Measurements from ENCODE around the gene ATP23.

ATP23 gene

DNA sequence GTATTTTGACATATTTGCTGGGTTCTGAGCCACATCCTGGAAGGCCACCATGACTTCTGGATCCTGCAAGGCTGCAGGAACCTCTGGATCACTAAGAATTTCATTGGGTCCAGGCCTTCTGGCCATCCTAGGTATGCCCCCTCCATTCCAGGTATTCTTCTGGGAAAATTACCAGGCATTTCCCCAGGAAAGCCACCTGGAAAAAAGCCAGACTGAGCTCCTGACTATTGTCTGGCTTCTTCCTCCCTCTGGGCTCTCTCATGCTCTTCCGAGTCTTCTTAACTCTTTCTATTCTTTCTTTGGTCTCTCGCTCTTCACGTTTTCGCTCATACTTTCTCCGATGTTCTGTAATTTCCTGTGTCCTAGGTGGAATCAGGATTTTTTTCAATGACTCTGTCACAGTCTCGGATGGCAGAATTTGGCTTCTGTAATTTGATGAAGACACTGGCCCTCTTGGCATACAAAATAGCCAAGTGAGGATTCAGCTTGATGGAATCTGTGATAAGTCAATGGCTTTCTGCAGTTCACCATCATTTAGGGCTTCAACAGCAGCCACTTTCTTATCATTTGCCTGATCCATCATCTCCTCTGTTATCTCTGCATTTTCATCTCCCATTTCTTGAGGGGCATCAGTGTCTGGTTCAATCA, 42.6 kb downstream of the ATP23 start:
- DNase-seq, result no peak

DNA sequence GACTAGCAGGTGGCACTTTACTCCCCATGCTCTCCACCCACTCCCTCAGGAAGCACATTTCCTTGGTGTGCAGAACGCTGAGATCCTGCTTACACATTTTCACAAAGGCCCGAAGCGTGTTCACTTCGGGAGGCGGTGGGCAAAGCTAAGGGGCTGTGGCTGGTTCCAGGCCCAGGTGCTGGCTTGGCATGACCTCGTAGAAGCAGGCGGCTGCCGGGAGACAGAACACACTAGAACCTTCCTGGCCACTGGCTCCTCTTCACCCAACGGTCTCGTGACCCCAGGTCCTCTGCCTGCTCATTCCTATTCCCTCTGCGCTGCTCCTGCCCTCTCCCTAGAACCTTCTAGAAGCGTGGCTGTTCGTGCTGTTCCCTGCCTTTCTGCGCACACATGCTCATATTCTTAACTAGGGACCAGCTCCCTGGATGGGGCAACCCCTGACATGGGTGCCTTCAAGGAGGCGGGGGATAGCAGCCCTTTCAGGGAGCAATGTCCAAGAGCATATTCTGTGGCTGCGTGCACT, 43.3 kb downstream of the ATP23 start:
- no peak for DNase-seq

DNA sequence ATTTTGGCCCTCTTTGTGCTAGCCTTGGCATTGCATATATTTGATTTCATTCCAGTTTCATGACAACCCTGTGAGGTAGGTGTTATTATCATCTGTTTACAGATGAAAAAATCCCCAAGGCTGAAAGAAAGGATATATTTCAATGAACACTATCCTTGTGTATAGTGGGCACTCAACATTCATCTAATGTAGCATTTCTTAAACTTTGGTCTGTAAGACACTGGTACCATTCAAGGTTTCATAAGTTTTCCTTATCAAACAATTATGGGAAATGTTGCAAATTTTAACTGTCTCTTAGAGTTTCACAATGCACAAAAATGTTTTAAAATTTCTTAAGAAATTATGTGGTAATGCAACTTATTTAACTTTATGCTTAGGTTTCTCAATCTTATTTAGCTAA, 44.3 kb downstream of the ATP23 start:
- DNase-seq, result no peak

DNA sequence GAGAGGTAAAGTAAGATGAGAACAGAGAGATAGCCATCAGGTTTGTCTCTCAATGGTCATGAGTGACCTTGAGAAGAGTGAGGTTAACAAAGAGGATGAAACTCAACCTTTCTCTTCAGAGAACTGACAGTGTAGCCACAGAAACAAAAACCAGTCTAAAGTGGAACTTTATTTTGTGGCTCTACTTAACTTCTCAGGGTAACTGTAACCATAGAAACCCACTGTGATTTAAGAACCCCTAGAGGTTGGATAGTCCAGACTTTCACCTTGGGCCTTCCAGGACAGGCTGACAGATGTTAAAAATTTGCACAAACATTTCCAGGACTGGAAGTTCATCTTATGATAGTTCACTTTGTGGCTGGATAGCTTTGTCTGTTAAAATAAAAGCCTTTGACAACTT, 48.5 kb downstream of the ATP23 start:
- DNase-seq, result no peak

DNA sequence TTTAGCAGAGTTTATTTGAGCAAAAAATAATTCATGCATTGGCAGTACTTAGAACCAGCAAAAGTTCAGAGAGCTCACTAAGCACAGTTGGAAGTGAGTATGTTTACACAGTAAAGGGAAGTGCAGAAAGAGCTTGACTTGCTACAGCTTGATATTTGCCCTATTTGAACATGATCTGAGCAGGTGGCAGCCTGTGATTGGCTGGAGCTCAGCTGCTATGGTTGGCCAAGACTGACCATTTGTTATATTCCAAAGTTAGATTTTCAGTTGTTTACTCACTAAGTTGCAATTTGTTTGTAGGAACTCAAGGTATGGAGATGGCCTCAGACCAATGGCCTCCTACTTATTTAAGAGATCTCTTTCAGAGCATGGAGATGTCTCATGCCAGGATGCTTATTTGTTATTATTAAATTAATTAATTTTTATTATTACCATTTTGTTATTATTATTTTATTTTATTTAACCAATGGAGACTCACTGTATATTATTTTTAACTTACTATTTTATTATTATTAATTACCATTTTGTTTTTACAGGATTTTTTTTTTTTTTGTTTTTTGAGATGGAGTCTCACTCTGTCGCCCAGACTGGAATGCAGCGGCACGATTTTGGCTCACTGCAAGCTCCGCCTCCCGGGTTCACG, 49.0 kb downstream of the ATP23 start:
- DNase-seq, result no peak

DNA sequence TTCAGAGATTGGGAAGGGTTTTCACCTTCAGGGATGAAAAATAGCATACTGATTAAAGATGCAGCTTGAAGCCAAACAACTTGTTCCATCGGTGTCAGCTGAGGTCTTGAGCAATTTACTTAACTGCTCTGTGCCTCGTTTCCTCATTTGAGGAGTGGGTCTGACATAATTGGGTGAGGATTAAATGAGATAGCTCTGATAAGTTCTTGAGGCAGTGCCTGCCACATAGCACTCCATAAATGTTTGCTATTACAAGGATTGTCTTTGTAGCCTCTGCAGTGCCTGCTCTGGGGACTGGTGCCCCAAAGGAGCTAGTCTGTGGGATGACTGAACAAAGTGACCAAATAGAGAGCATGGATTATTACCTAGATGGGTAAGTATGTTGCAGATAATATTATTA, 50.6 kb downstream of the ATP23 start:
- DNase-seq, result no peak

DNA sequence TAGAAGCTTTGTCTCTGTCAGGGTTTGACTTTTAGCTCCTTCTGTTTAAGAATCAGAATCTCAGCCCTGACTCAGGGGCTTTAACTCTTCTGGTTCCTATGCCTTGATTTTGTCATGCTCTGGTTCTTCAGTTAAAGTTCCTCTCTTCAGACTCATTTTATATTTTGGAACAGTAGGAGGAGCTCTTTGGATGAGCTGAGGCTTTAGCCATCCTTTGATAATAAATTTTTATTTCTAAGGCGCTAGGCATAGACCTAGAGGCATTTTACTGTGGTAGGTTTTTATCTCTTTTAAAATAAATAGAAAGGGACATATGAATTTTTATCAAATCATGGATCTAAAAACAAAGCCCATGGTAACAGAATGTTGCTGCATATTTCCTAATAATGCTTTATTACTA, 51.7 kb downstream of the ATP23 start:
- DNase-seq, result no peak

DNA sequence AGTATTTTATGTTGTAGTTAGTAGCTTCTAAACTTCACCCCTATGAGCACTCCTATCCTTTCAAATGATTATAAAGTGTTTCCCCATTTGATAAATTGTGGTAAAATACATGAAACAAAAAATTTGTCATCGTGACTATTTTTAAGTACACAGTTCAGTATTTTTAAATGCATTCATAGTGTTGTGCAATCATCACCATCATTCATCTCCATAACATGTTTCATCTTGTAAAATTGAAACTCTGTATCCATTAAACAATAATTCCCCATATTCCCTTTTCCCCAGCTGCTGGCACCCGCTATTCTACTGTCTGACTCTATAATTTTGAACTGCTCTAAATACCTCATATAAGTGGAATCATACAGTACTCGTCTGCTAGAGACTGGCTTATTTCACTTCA, 52.5 kb downstream of the ATP23 start:
- no peak for DNase-seq

DNA sequence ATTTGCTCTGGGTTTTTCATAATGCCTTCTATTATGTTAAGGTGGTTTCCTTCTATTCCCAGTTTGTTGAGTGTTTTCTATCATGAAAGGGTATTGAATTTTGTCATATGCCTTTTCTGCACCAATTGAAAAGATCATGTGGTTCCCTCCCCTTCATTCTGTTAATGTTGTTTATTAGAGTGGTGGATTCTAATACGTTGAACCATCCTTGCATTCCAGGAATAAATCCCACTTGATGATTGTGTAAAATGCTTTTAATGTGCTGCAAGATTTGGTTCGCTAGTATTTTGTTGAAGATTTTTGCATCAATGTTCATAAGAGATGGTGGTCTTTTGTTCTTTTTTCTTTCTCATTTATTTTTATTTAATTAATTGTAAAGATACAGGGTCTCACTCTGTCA, 55.2 kb downstream of the ATP23 start:
- no peak for DNase-seq

DNA sequence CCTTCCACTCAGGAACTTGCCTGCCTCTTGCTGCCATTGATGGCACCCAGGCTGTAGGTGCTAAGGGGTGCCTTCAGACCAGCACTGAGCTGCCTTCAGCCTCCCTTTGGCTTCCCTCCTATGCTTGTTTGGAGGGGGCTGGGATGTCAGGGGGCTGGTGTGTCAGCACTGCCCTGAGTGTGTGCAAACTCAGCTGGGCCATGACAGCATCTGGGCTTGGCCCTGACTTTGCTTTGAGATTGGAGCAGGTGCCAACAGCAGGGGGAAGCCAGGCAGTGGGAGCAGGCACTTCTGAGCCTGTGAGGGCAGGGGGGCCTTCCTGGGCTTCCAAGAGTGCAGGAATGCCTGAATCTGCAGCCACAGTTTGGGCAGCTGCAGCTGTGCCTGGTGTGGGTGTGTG, 56.9 kb downstream of the ATP23 start:
- DNase-seq, result no peak

DNA sequence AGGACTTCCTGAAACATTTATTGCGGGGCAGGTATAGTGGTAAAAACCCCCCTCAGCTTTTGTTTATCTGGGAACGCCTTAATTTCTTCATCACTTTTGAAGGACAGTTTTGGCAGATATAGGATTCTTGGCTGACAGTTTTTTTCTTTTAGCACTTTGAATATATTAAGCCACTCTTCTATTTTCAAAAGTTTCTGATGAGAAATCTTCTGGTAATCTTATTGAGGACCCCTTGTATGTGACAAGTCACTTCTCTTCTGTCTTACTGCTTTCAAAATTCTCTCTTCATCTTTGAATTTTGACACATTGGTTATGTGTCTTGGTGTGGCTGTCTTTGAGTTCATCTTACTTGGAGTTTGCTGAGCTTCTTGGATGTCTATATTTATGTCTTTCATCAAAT, 59.1 kb downstream of the ATP23 start:
- no peak for DNase-seq

DNA sequence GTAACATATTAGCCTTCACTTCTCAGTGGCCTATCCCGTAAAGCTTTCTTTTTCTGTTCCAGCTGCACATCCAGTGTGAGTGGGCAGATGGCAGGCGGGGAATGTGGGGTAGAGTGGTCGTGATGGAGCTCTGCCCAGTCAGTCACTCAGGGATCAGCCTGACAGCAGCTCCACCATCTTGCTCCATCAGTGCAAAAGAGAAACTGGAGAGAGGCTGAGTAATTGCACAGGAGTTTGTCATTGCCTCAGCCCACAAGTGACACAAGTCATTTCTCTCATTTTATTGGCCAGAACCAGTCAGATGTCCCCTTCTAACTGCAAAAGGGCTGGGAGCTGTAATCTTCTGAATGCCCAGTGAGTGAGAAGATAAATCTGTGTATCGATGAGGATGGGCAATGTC, 66.5 kb downstream of the ATP23 start:
- DNase-seq, result no peak

DNA sequence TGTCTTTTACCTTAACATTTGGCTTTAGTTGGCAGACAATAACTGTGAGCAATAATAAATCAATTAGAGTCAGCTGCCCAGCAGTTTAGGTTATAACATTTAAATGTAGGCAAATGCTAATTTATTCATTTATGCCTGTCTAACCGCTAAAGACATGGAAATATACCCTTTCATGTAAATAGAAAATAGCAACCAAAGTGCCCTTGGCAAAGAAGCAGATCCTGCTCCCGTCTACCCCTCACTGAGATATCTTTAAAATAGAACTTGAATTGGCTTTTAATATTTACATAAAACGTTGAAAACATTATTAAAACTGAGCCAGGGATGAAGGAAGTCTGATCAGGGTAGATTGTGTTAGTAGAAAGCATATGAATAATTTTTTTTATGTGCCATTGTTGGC, 67.3 kb downstream of the ATP23 start:
- no peak for DNase-seq

Measured in activated naive CD4-positive, alpha-beta T cell treated with Interleukin-2 at 50 U/mL for 16 hours (primary cell).